Keratinocyte (primary cell): Measurements from ENCODE around the gene SNCG. TPM values are rescaled to one million over a fixed set of nuclear protein-coding genes. Genes with fewer than 3 reads are reported as not detected.

ENCODE experiments used
- DNase-seq: peaks from one replicate; pipeline ENCODE4 v3.0.0-alpha.2; 2011; ENCODE audit warnings: low read depth, missing footprints, low spot score
- FAIRE-seq: peaks from 2 replicates; lab custom pipeline; 2011; peaks lifted over from hg19 to GRCh38; lab: Jason Lieb, UNC
- H2AFZ ChIP-seq: 2 replicates; pipeline ENCODE4 v1.6.0; 2012; ENCODE audit warnings: low read length, control low read depth, inconsistent platforms; ENCODE audit not compliant: control insufficient read depth
- H3K27ac ChIP-seq: 2 replicates; pipeline ENCODE4 v1.5.1; 2011; ENCODE audit warnings: low read length; ENCODE audit not compliant: control insufficient read depth, insufficient read depth
- H3K27me3 ChIP-seq: 3 replicates; pipeline ENCODE4 v1.6.0; 2011; ENCODE audit warnings: low read length; ENCODE audit not compliant: control insufficient read depth, insufficient read depth; ENCODE audit errors: extremely low read depth
- H3K36me3 ChIP-seq, 2 experiments: 2 replicates in 1 of 2; 3 replicates in 1 of 2; pipeline ENCODE4 v1.5.1; 2011; ENCODE audit warnings: low read length in 2 of 2, mild to moderate bottlenecking in 1 of 2; ENCODE audit not compliant: control insufficient read depth in 2 of 2, insufficient read depth in 2 of 2; ENCODE audit errors: extremely low read depth in 1 of 2
- H3K4me1 ChIP-seq: 3 replicates; pipeline ENCODE4 v1.5.1; 2011; ENCODE audit warnings: low read length; ENCODE audit not compliant: control insufficient read depth, insufficient read depth; ENCODE audit errors: extremely low read depth
- H3K4me2 ChIP-seq: 3 replicates; pipeline ENCODE4 v1.6.0; 2011; ENCODE audit warnings: low read depth, low read length; ENCODE audit not compliant: control insufficient read depth, insufficient read depth; ENCODE audit errors: extremely low read depth
- H3K4me3 ChIP-seq, 3 experiments: fragments of 200-600 bp in 1 of 3; sonication (generic) in 1 of 3; 2 replicates in 2 of 3; 3 replicates in 1 of 3; pipeline ENCODE4 v1.5.1; 2011 to 2016; ENCODE audit warnings: low read length in 3 of 3, mild to moderate bottlenecking in 3 of 3, control low read depth in 2 of 3, inconsistent platforms in 1 of 3, low read depth in 1 of 3, mixed read lengths in 1 of 3, mixed run types in 1 of 3, moderate library complexity in 1 of 3; ENCODE audit not compliant: control insufficient read depth in 2 of 3, insufficient read depth in 2 of 3; ENCODE audit errors: extremely low read depth in 1 of 3
- H3K79me2 ChIP-seq: 2 replicates; pipeline ENCODE4 v1.6.0; 2012; ENCODE audit warnings: low read length; ENCODE audit not compliant: control insufficient read depth, insufficient read depth
- H3K9ac ChIP-seq: 3 replicates; pipeline ENCODE4 v1.6.0; 2011; ENCODE audit warnings: low read length; ENCODE audit not compliant: control insufficient read depth, insufficient read depth; ENCODE audit errors: extremely low read depth
- H3K9me1 ChIP-seq: 3 replicates; pipeline ENCODE4 v1.6.0; 2011; ENCODE audit warnings: low read length; ENCODE audit not compliant: control insufficient read depth, insufficient read depth; ENCODE audit errors: extremely low read depth
- H3K9me3 ChIP-seq: 2 replicates; pipeline ENCODE4 v1.5.1; 2012; ENCODE audit warnings: low read depth, low read length; ENCODE audit not compliant: control insufficient read depth
- H4K20me1 ChIP-seq: 3 replicates; pipeline ENCODE4 v1.6.0; 2011; ENCODE audit warnings: low read length; ENCODE audit not compliant: control insufficient read depth, insufficient read depth; ENCODE audit errors: extremely low read depth
- EZH2 ChIP-seq: IDR thresholded peaks from one replicate; pipeline ENCODE4 v1.6.1; 2012; ENCODE audit warnings: inconsistent platforms, mild to moderate bottlenecking, low read length, moderate library complexity
- dilution Hi-C: fragments of 300-500 bp; cut with MboI; formaldehyde crosslinking; loops from one replicate; pipeline ENCODE4 v1.7.0; 2020; ENCODE audit warnings: low sequenced_read_pairs; ENCODE audit not compliant: extremely low pct_ligation_motif_present
- polyA plus RNA-seq, 5 experiments: library from polyadenylated mRNA; depleted of rRNA in 3 of 5; stranded (reverse) in 3 of 5; stranded (forward) in 1 of 5; unstranded in 1 of 5; fragments of >200 nt; gene quantifications; 1 replicate in 1 of 5; 2 replicates in 3 of 5; 3 replicates in 1 of 5; pipeline versions ENCODE4 v1.2.1 to v1.2.3, GENCODE V29; 2011 to 2012; ENCODE audit warnings: missing spikeins in 2 of 5, low read depth in 1 of 5, low replicate concordance in 1 of 5
- TF ChIP-seq, protein P1 (sequence below), 3 experiments: IDR thresholded peaks in 1 of 3; conservative IDR thresholded peaks in 1 of 3; optimal IDR thresholded peaks in 1 of 3; 2 replicates in 2 of 3; 3 replicates in 1 of 3; pipeline versions ENCODE3 to v1.5.1; 2011; ENCODE audit warnings: low read length in 3 of 3, mild to moderate bottlenecking in 3 of 3, moderate library complexity in 2 of 3, control low read depth in 1 of 3, inconsistent platforms in 1 of 3; ENCODE audit not compliant: insufficient read depth in 2 of 3; ENCODE audit errors: extremely low read depth in 1 of 3

SNCG gene
- polyA plus RNA-seq, 1 donor (not counting 4 experiments of a cell fraction or from before 2014, with no cell fraction given), result 6.8 TPM

DNA sequence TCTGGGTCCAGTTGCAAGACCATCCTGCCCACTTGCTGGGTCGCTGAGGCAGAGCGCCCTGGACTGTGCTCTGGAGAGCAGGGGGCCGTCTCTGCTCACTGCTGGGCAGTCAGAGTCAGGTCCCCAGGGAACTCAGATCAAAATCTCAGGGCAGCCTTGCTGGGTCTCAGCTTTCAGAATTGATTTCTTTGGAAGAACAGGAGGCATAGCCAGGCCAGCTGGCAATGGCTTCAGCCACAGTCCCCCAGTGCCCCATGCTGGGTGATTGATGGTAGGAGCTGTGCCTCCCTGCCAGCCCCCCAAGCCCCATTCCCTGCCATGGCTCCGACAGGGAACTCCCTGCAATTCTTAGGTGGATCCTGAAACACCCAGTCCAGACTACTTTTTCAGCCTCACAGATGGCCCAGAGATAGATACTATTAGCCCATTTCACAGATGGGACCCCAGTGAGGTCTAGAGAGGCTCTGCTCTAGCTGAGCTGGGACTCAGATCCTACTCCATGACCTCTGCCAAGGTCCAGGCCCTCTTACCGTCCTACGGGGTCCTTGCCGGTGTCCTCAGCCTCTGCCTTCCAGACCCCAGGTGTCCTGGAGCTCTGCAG lies 1.5 kb upstream of the SNCG start:
- no peak overlapping the region for H3K9ac ChIP-seq
- H2AFZ ChIP-seq, result no peak overlapping the region
- peaks cover 39% of the 10 kb centered on the region for H3K4me1 ChIP-seq
- H3K27ac ChIP-seq, result no peak overlapping the region
- H3K27me3 ChIP-seq, result no peaks in the 10 kb centered on the region
- H3K9me3 ChIP-seq, result no peaks in the 10 kb centered on the region
- dilution Hi-C loops, result no loop called here
- no peak overlapping the region for H3K4me3 ChIP-seq
- TF ChIP-seq EZH2, result no peak
- TF ChIP-seq, protein P1, sequence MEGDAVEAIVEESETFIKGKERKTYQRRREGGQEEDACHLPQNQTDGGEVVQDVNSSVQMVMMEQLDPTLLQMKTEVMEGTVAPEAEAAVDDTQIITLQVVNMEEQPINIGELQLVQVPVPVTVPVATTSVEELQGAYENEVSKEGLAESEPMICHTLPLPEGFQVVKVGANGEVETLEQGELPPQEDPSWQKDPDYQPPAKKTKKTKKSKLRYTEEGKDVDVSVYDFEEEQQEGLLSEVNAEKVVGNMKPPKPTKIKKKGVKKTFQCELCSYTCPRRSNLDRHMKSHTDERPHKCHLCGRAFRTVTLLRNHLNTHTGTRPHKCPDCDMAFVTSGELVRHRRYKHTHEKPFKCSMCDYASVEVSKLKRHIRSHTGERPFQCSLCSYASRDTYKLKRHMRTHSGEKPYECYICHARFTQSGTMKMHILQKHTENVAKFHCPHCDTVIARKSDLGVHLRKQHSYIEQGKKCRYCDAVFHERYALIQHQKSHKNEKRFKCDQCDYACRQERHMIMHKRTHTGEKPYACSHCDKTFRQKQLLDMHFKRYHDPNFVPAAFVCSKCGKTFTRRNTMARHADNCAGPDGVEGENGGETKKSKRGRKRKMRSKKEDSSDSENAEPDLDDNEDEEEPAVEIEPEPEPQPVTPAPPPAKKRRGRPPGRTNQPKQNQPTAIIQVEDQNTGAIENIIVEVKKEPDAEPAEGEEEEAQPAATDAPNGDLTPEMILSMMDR (optimal IDR thresholded peaks at IDR 0.05 in 1 of 3, IDR thresholded peaks at IDR 0.05 in 1 of 3, conservative IDR thresholded peaks at IDR 0.05 in 1 of 3; ENCODE audit: extremely low read depth in 1 of 3, insufficient read depth in 2 of 3, low read length in 3 of 3), result no peak
- no peaks in the 10 kb centered on the region for H3K36me3 ChIP-seq
- H3K9me1 ChIP-seq, result no peaks in the 10 kb centered on the region
- H3K79me2 ChIP-seq, result peaks cover 8% of the 10 kb centered on the region
- H3K4me2 ChIP-seq, result no peak overlapping the region
- peaks cover 3% of the 10 kb centered on the region for H4K20me1 ChIP-seq
- no peak for FAIRE-seq
- no peak for DNase-seq

DNA sequence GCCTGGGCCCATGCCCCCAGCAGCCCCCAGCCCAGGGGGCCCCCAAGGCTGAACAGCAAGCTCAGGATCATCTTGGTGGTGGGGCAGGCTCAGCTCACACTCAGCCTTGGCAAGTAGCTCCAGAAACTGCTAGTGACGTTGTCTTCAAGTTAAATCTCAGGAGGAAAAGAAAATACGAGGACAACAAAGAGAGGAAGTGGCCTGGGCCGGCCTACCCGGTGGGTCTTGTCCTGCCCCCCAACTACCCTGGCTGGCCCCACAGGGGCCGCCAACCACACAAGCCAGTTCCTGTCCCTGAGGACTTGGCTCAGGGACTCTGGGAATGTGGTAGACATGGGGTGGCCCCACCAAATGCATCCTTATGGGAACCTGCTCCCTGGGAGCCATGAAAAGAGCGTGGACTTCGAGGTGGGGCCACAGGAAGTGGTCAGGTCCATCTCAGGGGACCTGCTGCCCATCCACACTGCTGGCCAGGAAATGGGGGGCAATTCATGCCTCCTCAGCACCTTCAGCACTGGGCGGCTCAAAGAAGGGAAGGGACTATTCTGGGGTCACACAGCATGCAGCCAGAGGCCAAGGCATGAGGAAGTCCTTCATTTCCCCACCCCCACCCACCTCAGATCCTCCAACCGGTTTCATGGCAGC lies 806 bp upstream of the SNCG start, which contains the start of gene MMRN2:
Gene MMRN2 (minus strand): TSS at position 145 of the 645 bp plus-strand sequence. CDS start 74 bp downstream, at position 71.
- no peaks in the 10 kb centered on the region for H3K9me1 ChIP-seq
- peaks cover 3% of the 10 kb centered on the region for H4K20me1 ChIP-seq
- no peak within 1 kb of the TSS for H3K9ac ChIP-seq
- dilution Hi-C loops, result no loop called here
- H3K4me2 ChIP-seq, result peak within 1 kb of the TSS; percentile 87
- H3K36me3 ChIP-seq, result no peaks in the 10 kb centered on the region
- DNase-seq (no peak), FAIRE-seq (no peak)
- H3K79me2 ChIP-seq, result peaks cover 8% of the 10 kb centered on the region
- H2AFZ ChIP-seq, result no peak within 1 kb of the TSS
- H3K4me1 ChIP-seq, result peaks cover 40% of the 10 kb centered on the region
- no peak within 1 kb of the TSS for H3K27ac ChIP-seq
- TF ChIP-seq, protein P1 (optimal IDR thresholded peaks at IDR 0.05 in 1 of 3, IDR thresholded peaks at IDR 0.05 in 1 of 3, conservative IDR thresholded peaks at IDR 0.05 in 1 of 3; ENCODE audit: extremely low read depth in 1 of 3, insufficient read depth in 2 of 3, low read length in 3 of 3), result no peak
- no peak for TF ChIP-seq EZH2
- no peaks in the 10 kb centered on the region for H3K27me3 ChIP-seq
- H3K4me3 ChIP-seq, result peak within 1 kb of the TSS in 1 of 3 experiments; percentile 11
- no peaks in the 10 kb centered on the region for H3K9me3 ChIP-seq
